SH-SY5Y (cell line): Measurements from ENCODE around the gene GAS2.

Experiments used
- GATA2 ChIP-seq: IDR thresholded peaks from 2 replicates; pipeline ENCODE4 v1.6.1; 2011; ENCODE audit warnings: mild to moderate bottlenecking, low read depth, low read length
- GATA3 ChIP-seq: IDR thresholded peaks from 2 replicates; pipeline ENCODE4 v1.6.1; 2011; ENCODE audit warnings: low read depth, mild to moderate bottlenecking, low read length, moderate library complexity

DNA sequence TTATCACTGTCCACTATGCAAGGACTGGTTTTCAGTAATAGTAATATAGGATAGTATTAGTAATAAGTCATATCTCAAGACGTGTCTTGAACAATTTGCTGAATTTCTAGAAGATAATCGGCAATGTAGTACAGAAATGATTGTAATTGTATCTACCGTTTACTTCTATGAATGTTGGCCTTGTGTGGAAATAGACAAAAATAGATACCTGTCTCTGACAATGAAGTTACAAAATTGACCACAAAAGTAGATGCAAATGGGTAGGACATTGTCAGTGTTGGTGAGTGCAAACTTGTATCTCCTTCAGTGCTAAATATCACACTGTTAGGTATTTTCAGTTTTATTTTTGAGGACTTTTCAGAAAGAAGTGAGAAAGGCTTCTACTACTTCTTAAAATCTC is 120.1 kb downstream of the GAS2 start:
- no peak for TF ChIP-seq GATA2
- TF ChIP-seq GATA3 = no peak
